Neuronal stem cell (in vitro differentiated cells): ENCODE measurements around the gene CCDC47.

Source experiments
- DNase-seq: peaks from one replicate; pipeline ENCODE4 v3.0.0-alpha.2; 2013; ENCODE audit warnings: low spot score
- H2AFZ ChIP-seq: one replicate; pipeline ENCODE4 v1.6.1; 2013; ENCODE audit warnings: mild to moderate bottlenecking, low read length, inconsistent platforms
- H2AK5ac ChIP-seq: 2 replicates; pipeline ENCODE4 v1.6.1; 2013; ENCODE audit warnings: low read depth, mild to moderate bottlenecking, inconsistent platforms, low read length, moderate library complexity, mixed read lengths
- H2BK120ac ChIP-seq: 2 replicates; pipeline ENCODE4 v1.6.1; 2013; ENCODE audit warnings: low read depth, mild to moderate bottlenecking, inconsistent platforms, low read length, moderate library complexity, mixed read lengths
- H2BK12ac ChIP-seq: one replicate; pipeline ENCODE4 v1.6.1; 2013; ENCODE audit warnings: low read length, inconsistent platforms
- H2BK15ac ChIP-seq: 2 replicates; pipeline ENCODE4 v1.6.1; 2013; ENCODE audit warnings: mild to moderate bottlenecking, low read length, inconsistent platforms, mixed read lengths
- H2BK5ac ChIP-seq: one replicate; pipeline ENCODE4 v1.6.1; 2013; ENCODE audit warnings: inconsistent platforms, mild to moderate bottlenecking, low read length, moderate library complexity
- H3K14ac ChIP-seq: one replicate; pipeline ENCODE4 v1.6.1; 2013; ENCODE audit warnings: low read length, inconsistent platforms
- H3K18ac ChIP-seq: 2 replicates; pipeline ENCODE4 v1.6.1; 2013; ENCODE audit warnings: low read length, inconsistent platforms
- H3K23ac ChIP-seq: 2 replicates; pipeline ENCODE4 v1.6.1; 2013; ENCODE audit warnings: low read depth, mild to moderate bottlenecking, mixed read lengths, low read length, inconsistent platforms; ENCODE audit not compliant: poor library complexity
- H3K27ac ChIP-seq: replicated peaks from 3 replicates; pipeline ENCODE4 v1.5.1; 2013; ENCODE audit warnings: low read length, inconsistent platforms
- H3K27me3 ChIP-seq, 3 experiments: 2 replicates each; pipeline ENCODE4 v1.6.1; 2013; ENCODE audit warnings: low read length in 3 of 3, mild to moderate bottlenecking in 2 of 3, inconsistent platforms in 1 of 3, low read depth in 1 of 3, mixed read lengths in 1 of 3, moderate library complexity in 1 of 3; ENCODE audit not compliant: control insufficient read depth in 3 of 3, insufficient read depth in 3 of 3
- H3K36me3 ChIP-seq, 2 donors: replicated peaks in 1 of 2; 2 replicates each; pipeline ENCODE4 v1.6.1; 2013; ENCODE audit warnings: low read length in 2 of 2; ENCODE audit not compliant: control insufficient read depth in 2 of 2, insufficient read depth in 2 of 2
- H3K4ac ChIP-seq: 2 replicates; pipeline ENCODE4 v1.6.1; 2013; ENCODE audit warnings: inconsistent platforms, mild to moderate bottlenecking, low read length, moderate library complexity
- H3K4me1 ChIP-seq, 2 donors: 1 replicate in 1 of 2; 2 replicates in 1 of 2; pipeline ENCODE4 v1.6.1; 2013; ENCODE audit warnings: low read length in 2 of 2, low read depth in 1 of 2; ENCODE audit not compliant: control insufficient read depth in 2 of 2, insufficient read depth in 1 of 2
- H3K4me2 ChIP-seq: one replicate; pipeline ENCODE4 v1.6.1; 2013; ENCODE audit warnings: mild to moderate bottlenecking, low read length, inconsistent platforms; ENCODE audit not compliant: insufficient read depth, poor library complexity, severe bottlenecking
- H3K4me3 ChIP-seq, 2 donors: 2 replicates each; pipeline ENCODE4 v1.5.1; 2013; ENCODE audit warnings: low read length in 2 of 2, mild to moderate bottlenecking in 2 of 2, inconsistent platforms in 1 of 2, moderate library complexity in 1 of 2
- H3K79me1 ChIP-seq: one replicate; pipeline ENCODE4 v1.6.1; 2013; ENCODE audit warnings: low read depth, mild to moderate bottlenecking, inconsistent platforms, low read length, moderate library complexity
- H3K9ac ChIP-seq: one replicate; pipeline ENCODE4 v1.6.1; 2013; ENCODE audit warnings: mild to moderate bottlenecking, low read depth, low read length, inconsistent platforms; ENCODE audit not compliant: poor library complexity
- H3K9me3 ChIP-seq, 2 donors: replicated peaks in 1 of 2; 2 replicates each; pipeline versions ENCODE3 to v1.6.1; 2013; ENCODE audit warnings: low read length in 2 of 2, mild to moderate bottlenecking in 2 of 2, inconsistent platforms in 1 of 2, low read depth in 1 of 2, mixed read lengths in 1 of 2, moderate library complexity in 1 of 2; ENCODE audit not compliant: control insufficient read depth in 2 of 2, insufficient read depth in 1 of 2
- H4K8ac ChIP-seq: one replicate; pipeline ENCODE4 v1.6.1; 2013; ENCODE audit warnings: low read depth, mild to moderate bottlenecking, inconsistent platforms, low read length, moderate library complexity
- H4K91ac ChIP-seq: one replicate; pipeline ENCODE4 v1.6.1; 2013; ENCODE audit warnings: low read length, low read depth, mild to moderate bottlenecking, inconsistent platforms; ENCODE audit not compliant: poor library complexity
- WGBS, 2 donors: extraction: QIAGEN DNeasy Blood & Tissue Kit; methylation state at CpG; one replicate each; pipeline ENCODE4 v1.1.7; 2013; ENCODE audit warnings: missing lambda C conversion rate in 2 of 2, mixed read lengths in 1 of 2; ENCODE audit not compliant: insufficient read length in 2 of 2, insufficient replicate concordance in 1 of 2; ENCODE audit errors: extremely low coverage in 2 of 2; 5-methylcytosine and 5-hydroxymethylcytosine counted together

The CCDC47 gene

DNA sequence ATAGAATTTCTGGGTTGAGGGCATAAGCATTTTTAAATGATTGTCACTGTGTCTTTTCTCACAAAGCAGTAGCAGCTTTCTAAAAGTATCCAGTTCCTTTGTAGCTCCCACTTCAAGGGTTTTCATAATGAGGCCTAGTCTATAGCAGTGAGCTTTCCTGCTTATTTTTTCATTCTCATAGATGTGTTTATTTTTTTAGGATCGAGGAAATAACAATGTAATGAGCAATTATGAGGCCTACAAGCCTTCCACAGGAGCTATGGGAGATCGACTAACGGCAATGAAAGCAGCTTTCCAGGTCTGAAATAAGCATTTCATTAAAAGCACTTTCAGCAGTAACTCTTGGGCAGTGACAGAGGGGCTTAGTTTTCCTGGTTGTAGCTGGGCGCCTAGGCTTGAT, 43.3 kb upstream of the CCDC47 start:
- Histone ChIP-seq H3K4me3 (no peak overlapping the region), H3K14ac (no peak overlapping the region), H3K27ac (no peak overlapping the region), H3K36me3 (peaks cover 70 to 100% of the 10 kb centered on the region in 2 donors), H2BK15ac (no peak overlapping the region), H2AFZ (no peak overlapping the region), H2BK12ac (no peak overlapping the region), H4K8ac (no peak overlapping the region), H3K4me2 (no peak overlapping the region), H2AK5ac (no peak overlapping the region), H3K23ac (no peak overlapping the region), H2BK5ac (no peak overlapping the region), H3K79me1 (peaks cover 3% of the 10 kb centered on the region), H2BK120ac (no peak overlapping the region), H3K4me1 (no peaks in the 10 kb centered on the region), H3K4ac (no peak overlapping the region), H3K9me3 (no peaks in the 10 kb centered on the region), H3K27me3 (no peaks in the 10 kb centered on the region), H4K91ac (no peak overlapping the region), H3K18ac (no peak overlapping the region), H3K9ac (no peak overlapping the region)
- WGBS, 2 donors = no CpG with 5 or more reads among the region's 4 CpGs
- no peak for DNase-seq

DNA sequence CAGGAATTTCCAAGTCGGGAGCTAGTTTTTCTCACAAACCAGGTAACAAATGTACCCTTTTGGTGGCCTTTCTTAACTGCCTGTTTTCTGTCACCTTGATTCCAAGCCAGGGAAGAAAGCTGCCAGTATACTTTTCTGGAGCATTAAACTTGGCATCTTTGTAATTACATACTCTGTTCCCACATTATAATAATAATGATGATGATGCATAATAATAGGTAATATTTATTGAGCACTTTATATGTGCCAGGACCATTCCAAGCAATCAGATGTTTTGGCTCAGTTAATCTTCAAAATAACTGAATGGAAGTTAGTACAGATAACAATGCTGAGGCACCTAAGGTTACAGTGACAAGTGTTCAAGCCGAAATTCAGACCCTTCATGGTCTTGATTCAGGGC, 42.7 kb upstream of the CCDC47 start:
- Histone ChIP-seq H3K14ac (no peak overlapping the region), H2BK15ac (no peak overlapping the region), H3K4me1 (no peaks in the 10 kb centered on the region), H3K4me3 (no peak overlapping the region), H3K4ac (no peak overlapping the region), H4K8ac (no peak overlapping the region), H3K79me1 (peaks cover 3% of the 10 kb centered on the region), H3K9ac (no peak overlapping the region), H2AFZ (no peak overlapping the region), H2BK5ac (no peak overlapping the region), H2AK5ac (no peak overlapping the region), H2BK12ac (no peak overlapping the region), H4K91ac (no peak overlapping the region), H3K23ac (no peak overlapping the region), H3K36me3 (peaks cover 69 to 100% of the 10 kb centered on the region in 2 donors), H2BK120ac (no peak overlapping the region), H3K9me3 (no peaks in the 10 kb centered on the region), H3K18ac (no peak overlapping the region), H3K4me2 (no peak overlapping the region), H3K27ac (no peak overlapping the region), H3K27me3 (no peaks in the 10 kb centered on the region)
- no CpG with 5 or more reads among the region's 2 CpGs for WGBS, 2 donors
- DNase-seq = no peak

DNA sequence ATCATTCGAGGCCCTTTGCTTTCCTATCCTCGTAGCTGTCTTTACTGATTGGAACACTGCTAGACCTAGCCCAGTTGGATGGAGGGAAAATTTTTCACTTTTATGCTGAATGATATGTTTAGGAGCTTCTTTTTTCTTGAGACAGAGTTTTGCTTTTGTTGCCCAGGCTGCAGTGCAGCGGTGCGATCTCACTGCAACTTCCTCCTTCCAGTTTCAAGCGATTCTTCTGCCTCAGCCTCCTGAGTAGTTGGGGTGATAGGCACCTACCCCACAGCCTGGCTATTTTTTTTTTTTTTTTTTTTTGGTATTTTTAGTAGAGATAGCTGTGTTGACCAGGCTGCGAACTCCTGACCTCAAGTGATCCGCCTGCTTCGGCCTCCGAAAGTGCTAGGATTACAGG, 36.6 kb upstream of the CCDC47 start:
- Histone ChIP-seq H3K9me3 (no peaks in the 10 kb centered on the region), H3K9ac (no peak overlapping the region), H3K14ac (no peak overlapping the region), H3K4me3 (no peak overlapping the region), H3K79me1 (no peaks in the 10 kb centered on the region), H3K4me2 (no peak overlapping the region), H3K4me1 (no peaks in the 10 kb centered on the region), H3K4ac (no peak overlapping the region), H2BK12ac (no peak overlapping the region), H3K23ac (no peak overlapping the region), H3K36me3 (peaks cover 49 to 100% of the 10 kb centered on the region in 2 donors), H2AK5ac (no peak overlapping the region), H4K8ac (no peak overlapping the region), H4K91ac (no peak overlapping the region), H2AFZ (no peak overlapping the region), H3K27ac (no peak overlapping the region), H2BK15ac (no peak overlapping the region), H3K27me3 (no peaks in the 10 kb centered on the region), H3K18ac (no peak overlapping the region), H2BK120ac (no peak overlapping the region), H2BK5ac (no peak overlapping the region)
- WGBS, 2 donors = no CpG with 5 or more reads among the region's 9 CpGs
- no peak for DNase-seq

DNA sequence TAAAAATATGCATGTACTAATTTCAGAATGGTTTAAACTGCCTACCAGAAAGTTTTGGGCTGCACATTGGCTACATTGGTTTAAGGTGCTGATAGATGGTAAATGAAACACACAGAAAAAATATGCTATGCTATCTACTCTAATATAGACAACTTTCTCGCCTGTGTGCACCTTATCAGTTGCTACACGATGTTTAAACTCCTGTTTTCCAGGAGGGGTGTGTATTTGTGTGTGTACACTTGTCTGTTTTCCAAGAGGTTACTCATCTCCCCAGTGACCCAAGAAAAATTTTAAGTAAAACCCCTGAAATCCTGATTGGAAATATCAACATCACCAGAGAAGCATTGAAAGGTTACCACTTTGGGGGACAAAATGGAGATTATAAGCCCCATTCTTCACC, 32.2 kb upstream of the CCDC47 start:
- DNase-seq = no peak
- H3K36me3 ChIP-seq = peaks cover 29 to 100% of the 10 kb centered on the region in 2 donors
- no CpG with 5 or more reads among the region's 2 CpGs for WGBS, 2 donors

More for the DNA sequence above, 32.2 kb upstream of the CCDC47 start:
- Histone ChIP-seq H3K79me1 (no peaks in the 10 kb centered on the region), H2BK15ac (no peak overlapping the region), H3K14ac (no peak overlapping the region), H2BK5ac (no peak overlapping the region), H3K4me2 (no peak overlapping the region), H4K8ac (no peak overlapping the region), H3K9ac (no peak overlapping the region), H3K27ac (no peak overlapping the region), H3K4ac (no peak overlapping the region), H2BK120ac (no peak overlapping the region), H2AK5ac (no peak overlapping the region), H4K91ac (no peak overlapping the region), H3K4me1 (no peaks in the 10 kb centered on the region), H3K9me3 (no peaks in the 10 kb centered on the region), H3K4me3 (no peak overlapping the region), H2BK12ac (no peak overlapping the region), H3K18ac (no peak overlapping the region), H2AFZ (no peak overlapping the region), H3K27me3 (no peaks in the 10 kb centered on the region), H3K23ac (no peak overlapping the region)
